HepG2 (cell line): ENCODE measurements around the gene KMT2E. TPM values are rescaled to one million over a fixed set of nuclear protein-coding genes. Genes with fewer than 3 reads are reported as not detected.

ENCODE experiments used
- ATAC-seq: fragments of 200-7000 bp; cut with Tn5 transposase; 3 replicates; pipeline ENCODE4 v1.9.1; 2020; ENCODE audit warnings: mild to moderate bottlenecking, moderate library complexity
- BruUV-seq: library from RNA; stranded (reverse); fragments of 400-500 nt; replicated peaks from 2 replicates; lab custom pipeline; 2021; lab: Mats Ljungman, UMichigan
- CTCF ChIA-PET: fragments of 300-600 bp; formaldehyde crosslinking; extraction: SDS; loops from one replicate; lab custom pipeline; 2021; ENCODE audit warnings: low total read pairs, inconsistent platforms, low intra/inter-chr PET ratio; lab: Yijun Ruan, JAX
- POLR2A ChIA-PET: fragments of 350-600 bp; sonication (Branson Sonifier 250); formaldehyde crosslinking; loops from one replicate; lab custom pipeline; 2020; ENCODE audit warnings: antibody characterized with exemption, inconsistent platforms; lab: Yijun Ruan, JAX
- DNase-seq: peaks from one replicate; pipeline ENCODE4 v3.0.0-alpha.2; 2015; ENCODE audit warnings: low spot score
- FAIRE-seq: peaks from 3 replicates; lab custom pipeline; 2011; peaks lifted over from hg19 to GRCh38; lab: Jason Lieb, UNC
- H2AFZ ChIP-seq: one replicate; pipeline ENCODE4 v1.6.1; 2011; ENCODE audit warnings: low read length, inconsistent platforms
- H3K27ac ChIP-seq: fragments of 300-600 bp; 3 replicates; pipeline ENCODE4 v1.8.0; 2011; ENCODE audit warnings: mixed run types, mild to moderate bottlenecking, mixed read lengths, low read length, inconsistent platforms; ENCODE audit not compliant: insufficient read depth; ENCODE audit errors: extremely low read length
- H3K27me3 ChIP-seq, 2 experiments: fragments of 200-600 bp in 1 of 2; 2 replicates in 1 of 2; 3 replicates in 1 of 2; pipeline versions ENCODE4 v1.6.0 to v1.8.0; 2011; ENCODE audit warnings: low read length in 2 of 2, mild to moderate bottlenecking in 2 of 2, moderate library complexity in 2 of 2, inconsistent platforms in 1 of 2; ENCODE audit not compliant: insufficient read depth in 2 of 2, control insufficient read depth in 1 of 2
- H3K36me3 ChIP-seq, 2 experiments: fragments of 200-600 bp in 1 of 2; replicated peaks in 1 of 2; 2 replicates in 1 of 2; 3 replicates in 1 of 2; pipeline versions ENCODE4 v1.5.1 to v1.8.0; 2011; ENCODE audit warnings: low read length in 2 of 2, inconsistent platforms in 1 of 2; ENCODE audit not compliant: insufficient read depth in 2 of 2, control insufficient read depth in 1 of 2
- H3K4me1 ChIP-seq: 2 replicates; pipeline ENCODE4 v1.5.1; 2012; ENCODE audit warnings: low read length, inconsistent platforms; ENCODE audit not compliant: insufficient read depth
- H3K4me2 ChIP-seq: 2 replicates; pipeline ENCODE4 v1.6.0; 2011; ENCODE audit warnings: low read depth, low read length, inconsistent platforms
- H3K4me3 ChIP-seq, 3 experiments: fragments of 200-600 bp in 1 of 3; sonication (generic), shearing (Covaris generic) in 1 of 3; replicated peaks in 1 of 3; 2 replicates each; pipeline ENCODE4 v1.5.1; 2011 to 2016; ENCODE audit warnings: low read length in 3 of 3, inconsistent platforms in 2 of 3, low read depth in 2 of 3, mild to moderate bottlenecking in 2 of 3, control low read depth in 1 of 3, mixed read lengths in 1 of 3; ENCODE audit not compliant: insufficient read depth in 1 of 3
- H3K79me2 ChIP-seq: one replicate; pipeline ENCODE4 v1.6.1; 2011; ENCODE audit warnings: low read length, inconsistent platforms; ENCODE audit not compliant: insufficient read depth
- H3K9ac ChIP-seq: 2 replicates; pipeline ENCODE4 v1.6.0; 2011; ENCODE audit warnings: mild to moderate bottlenecking, low read depth, low read length, inconsistent platforms; ENCODE audit not compliant: insufficient read depth
- H3K9me3 ChIP-seq: 2 replicates; pipeline ENCODE4 v1.5.1; 2012; ENCODE audit warnings: mild to moderate bottlenecking, low read length
- H4K20me1 ChIP-seq: 2 replicates; pipeline ENCODE4 v1.6.0; 2011; ENCODE audit warnings: inconsistent platforms, mild to moderate bottlenecking, low read length, moderate library complexity; ENCODE audit not compliant: insufficient read depth
- AKNA ChIP-seq: sonication (generic); formaldehyde crosslinking; IDR thresholded peaks from 2 replicates; pipeline ENCODE4 v1.4.0; 2020; ENCODE audit warnings: missing genetic modification reagents, borderline replicate concordance
- ATF4 ChIP-seq, 2 experiments: fragments of 450-650 bp in 1 of 2; sonication (generic) in 1 of 2; formaldehyde crosslinking; IDR thresholded peaks; 2 replicates each; pipeline versions ENCODE4 v1.5.0 to v1.8.0; 2020 to 2022; ENCODE audit warnings: mild to moderate bottlenecking in 1 of 2, missing genetic modification reagents in 1 of 2
- HNF4G ChIP-seq, 2 experiments: sonication (generic) in 1 of 2; formaldehyde crosslinking in 1 of 2; IDR thresholded peaks; 2 replicates each; pipeline versions ENCODE4 v1.4.0 to v1.6.1; 2011 to 2020; ENCODE audit warnings: borderline replicate concordance in 2 of 2, low read depth in 2 of 2, mild to moderate bottlenecking in 2 of 2, low read length in 1 of 2, missing genetic modification reagents in 1 of 2, moderate library complexity in 1 of 2
- MLLT10 ChIP-seq: sonication (generic); formaldehyde crosslinking; IDR thresholded peaks from 2 replicates; pipeline ENCODE4 v1.4.0; 2020; ENCODE audit warnings: missing genetic modification reagents
- NFE2L1 ChIP-seq: sonication (generic); formaldehyde crosslinking; IDR thresholded peaks from 2 replicates; pipeline ENCODE4 v1.4.0; 2020; ENCODE audit warnings: missing genetic modification reagents, mild to moderate bottlenecking, borderline replicate concordance
- NFYB ChIP-seq: sonication (generic); formaldehyde crosslinking; IDR thresholded peaks from 2 replicates; pipeline ENCODE4 v1.4.0; 2020; ENCODE audit warnings: missing genetic modification reagents
- PBX2 ChIP-seq: IDR thresholded peaks from 2 replicates; pipeline ENCODE4 v1.6.1; 2016; ENCODE audit warnings: control low read depth
- ZC3H13 ChIP-seq: sonication (generic); formaldehyde crosslinking; IDR thresholded peaks from 2 replicates; pipeline ENCODE4 v1.8.1; 2023; ENCODE audit warnings: mild to moderate bottlenecking, missing genetic modification reagents, moderate library complexity
- ZNF432 ChIP-seq: sonication (generic); formaldehyde crosslinking; IDR thresholded peaks from 2 replicates; pipeline ENCODE4 v1.5.0; 2020; ENCODE audit warnings: missing genetic modification reagents, mild to moderate bottlenecking, borderline replicate concordance
- ZNF567 ChIP-seq: sonication (generic); formaldehyde crosslinking; IDR thresholded peaks from 2 replicates; pipeline ENCODE4 v1.8.1; 2023; ENCODE audit warnings: mild to moderate bottlenecking, missing genetic modification reagents, borderline replicate concordance
- ZNF720 ChIP-seq: sonication (generic); formaldehyde crosslinking; IDR thresholded peaks from 2 replicates; pipeline ENCODE4 v1.4.0; 2020; ENCODE audit warnings: missing genetic modification reagents
- ZNF878 ChIP-seq: sonication (generic); formaldehyde crosslinking; IDR thresholded peaks from 2 replicates; pipeline ENCODE4 v1.8.1; 2023; ENCODE audit warnings: mild to moderate bottlenecking, missing genetic modification reagents, moderate library complexity
- ZSCAN25 ChIP-seq: sonication (generic); formaldehyde crosslinking; IDR thresholded peaks from 2 replicates; pipeline ENCODE4 v1.8.0; 2022; ENCODE audit warnings: mild to moderate bottlenecking, missing genetic modification reagents
- whole genome bisulfite sequencing: methylation state at CpG from one replicate; pipeline ENCODE4 v1.1.6; 2017; ENCODE audit warnings: low lambda C conversion rate; 5-methylcytosine and 5-hydroxymethylcytosine counted together
- in situ Hi-C: cut with HindIII; loops from 2 replicates; pipeline ENCODE4 v1.10.0; 2017; ENCODE audit warnings: low pct_unique_long_range_greater_than_20kb; ENCODE audit not compliant: extremely low pct_ligation_motif_present
- intact Hi-C: fragments of 100-400 bp; cut with micrococcal nuclease; formaldehyde crosslinking; loops from one replicate; pipeline ENCODE4 v1.10.0; 2022; ENCODE audit not compliant: unreplicated experiment
- polyA plus RNA-seq, 8 experiments: library from polyadenylated mRNA; depleted of rRNA in 3 of 8; stranded (reverse) in 7 of 8; unstranded in 1 of 8; fragments of >200 nt; fragmentation: Illumina TruSeq in 4 of 8; extraction: Trizol in 4 of 8; gene quantifications; 2 replicates each; pipeline versions ENCODE4 v1.2.1 to v1.2.3, GENCODE V29; 2011 to 2016; ENCODE audit warnings: low read depth in 4 of 8, missing spikeins in 1 of 8, mixed read lengths in 1 of 8; ENCODE audit not compliant: insufficient read depth in 1 of 8
- total RNA-seq, 5 experiments: library from RNA; depleted of rRNA; stranded (reverse); fragments of >200 nt; fragmentation: Illumina TruSeq; extraction: Trizol; gene quantifications; 2 replicates each; pipeline ENCODE4 v1.2.3, GENCODE V29; 2016; ENCODE audit warnings: low read depth in 1 of 5

Gene KMT2E
- total and polyA plus RNA-seq, 2 of the 13 experiments (the other 11 are each of a cell fraction or from before 2014, with no cell fraction given): 6.3 to 24.4 TPM

- DNase-seq: no peak
- H2AFZ ChIP-seq: no peak overlapping the region
- H3K79me2 ChIP-seq: no peaks in the 10 kb centered on the region
- H3K9me3 ChIP-seq: no peaks in the 10 kb centered on the region
- H3K27me3 ChIP-seq: no peaks in the 10 kb centered on the region
- H3K36me3 ChIP-seq: no peaks in the 10 kb centered on the region
- no peak overlapping the region for H3K9ac ChIP-seq
- in situ Hi-C loops: no loop called here
- H3K27ac ChIP-seq: no peak overlapping the region
- H3K4me3 ChIP-seq: no peak overlapping the region
- no peaks in the 10 kb centered on the region for H4K20me1 ChIP-seq
- TF ChIP-seq ZC3H13 (CRISPR knock-in tag) (no peak), NFE2L1 (CRISPR knock-in tag) (no peak), ZNF878 (no peak), MLLT10 (no peak), ZNF567 (CRISPR knock-in tag) (no peak), NFYB (CRISPR knock-in tag) (no peak), ZNF720 (CRISPR knock-in tag) (no peak), ZSCAN25 (CRISPR knock-in tag) (no peak), HNF4G (IDR thresholded peaks at IDR 0.05; ENCODE audit: borderline replicate concordance, low read depth, low read length) (no peak), HNF4G (CRISPR knock-in tag; IDR thresholded peaks at IDR 0.05; ENCODE audit: borderline replicate concordance, low read depth) (no peak), ZNF432 (CRISPR knock-in tag) (no peak), ATF4 (CRISPR knock-in tag; IDR thresholded peaks at IDR 0.05) (no peak), PBX2 (CRISPR knock-in tag) (no peak), AKNA (CRISPR knock-in tag) (no peak)
- TF ChIP-seq, all 625 proteins: peak for 0
- BruUV-seq: no TSS peak
- no peak for FAIRE-seq
- ATAC-seq: no peak
- H3K4me1 ChIP-seq: no peaks in the 10 kb centered on the region
- POLR2A ChIA-PET: no interaction called here
- WGBS: 99% methylated on average over 3 of the region's 3 CpGs
- intact Hi-C loops: no loop called here
- H3K4me2 ChIP-seq: no peak overlapping the region
- CTCF ChIA-PET: no interaction called here
Observed at GRCh38 chr7:104973909-104974415, 40.0 kb upstream of the KMT2E start.
